Stimulated activated CD4-positive, alpha-beta T cell treated with anti-CD3 and anti-CD28 coated beads, Interleukin-2, amount 100 ng/mL, for 4 hours (primary cell): ENCODE results near the gene ERI2.
"Not testable (repeated sequence)": the region's sequence is repeated elsewhere in the genome, so short reads cannot be mapped to it uniquely, and the experiment has no call there.

ENCODE experiments used
- DNase-seq: peaks from one replicate; pipeline ENCODE4 v3.0.0-alpha.2; 2020; ENCODE audit warnings: low read depth

Gene ERI2

DNA sequence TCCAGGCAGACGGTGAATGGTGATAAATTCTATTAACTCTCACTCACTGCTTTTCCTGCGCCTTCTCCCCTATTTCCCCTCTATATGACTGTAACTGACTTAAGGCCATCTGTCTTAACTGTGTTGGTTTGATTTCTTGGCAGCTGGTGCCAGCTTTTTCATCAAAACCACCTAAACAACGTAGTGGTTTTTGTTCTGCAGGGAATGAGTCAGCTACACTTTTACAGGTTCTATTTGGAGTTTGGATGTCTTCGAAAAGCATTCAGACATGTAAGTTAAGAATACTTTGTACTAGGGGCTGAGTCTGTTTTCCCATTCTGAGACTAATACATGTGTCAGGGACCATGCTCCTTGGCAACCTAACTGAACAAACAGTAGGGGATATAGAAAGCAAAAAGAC, 8.5 kb upstream of the ERI2 start:
- DNase-seq: no peak

- DNase-seq: no peak
Observed at GRCh38 chr16:20812510-20812909, 6.2 kb upstream of the ERI2 start.

- DNase-seq: no peak
Observed at GRCh38 chr16:20811889-20812439, 5.7 kb upstream of the ERI2 start.

DNA sequence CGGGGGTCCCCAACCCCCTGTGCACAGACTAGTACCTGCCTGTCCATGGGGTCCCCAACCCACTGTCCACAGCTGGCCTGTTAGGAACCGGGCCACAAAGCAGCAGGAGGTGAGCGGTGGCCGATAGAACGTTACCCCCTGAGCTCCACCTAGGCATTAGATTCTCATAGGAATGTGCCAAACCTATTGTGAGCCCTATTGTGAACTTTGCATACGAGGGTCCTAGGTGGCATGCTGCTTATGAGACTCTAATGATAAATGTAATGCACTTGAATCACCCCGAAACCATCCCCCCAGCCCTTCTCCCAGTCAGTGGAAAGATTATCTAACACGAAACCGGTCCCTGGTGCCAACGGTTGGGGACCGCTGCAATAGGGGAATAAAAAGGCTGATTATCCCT, 1.6 kb upstream of the ERI2 start:
- no peak for DNase-seq

DNA sequence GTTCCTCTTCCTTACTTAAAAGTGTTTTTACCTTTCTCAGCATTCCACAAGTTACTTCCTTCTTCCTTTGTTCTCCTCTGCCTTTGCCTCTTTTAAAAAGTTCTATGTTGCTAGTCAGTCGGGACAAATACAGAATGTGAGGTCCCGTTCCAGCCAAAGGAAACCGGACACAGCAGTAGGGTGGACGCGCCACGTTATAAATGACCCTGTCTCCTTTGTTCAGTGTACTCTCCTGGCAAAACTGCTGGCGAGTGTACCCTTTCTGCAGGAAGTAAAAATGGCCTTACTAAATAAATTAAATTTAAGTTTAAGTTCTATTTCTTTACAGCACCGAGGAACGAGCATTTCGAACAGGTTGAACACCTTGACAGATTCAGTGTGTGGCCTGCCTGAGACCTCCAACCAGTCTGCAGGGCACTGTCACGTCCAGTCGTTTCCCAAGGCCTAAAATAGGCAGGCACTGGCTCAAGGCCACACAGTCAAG, 546 bp downstream of the ERI2 start:
- DNase-seq: not testable (repeated sequence)

DNA sequence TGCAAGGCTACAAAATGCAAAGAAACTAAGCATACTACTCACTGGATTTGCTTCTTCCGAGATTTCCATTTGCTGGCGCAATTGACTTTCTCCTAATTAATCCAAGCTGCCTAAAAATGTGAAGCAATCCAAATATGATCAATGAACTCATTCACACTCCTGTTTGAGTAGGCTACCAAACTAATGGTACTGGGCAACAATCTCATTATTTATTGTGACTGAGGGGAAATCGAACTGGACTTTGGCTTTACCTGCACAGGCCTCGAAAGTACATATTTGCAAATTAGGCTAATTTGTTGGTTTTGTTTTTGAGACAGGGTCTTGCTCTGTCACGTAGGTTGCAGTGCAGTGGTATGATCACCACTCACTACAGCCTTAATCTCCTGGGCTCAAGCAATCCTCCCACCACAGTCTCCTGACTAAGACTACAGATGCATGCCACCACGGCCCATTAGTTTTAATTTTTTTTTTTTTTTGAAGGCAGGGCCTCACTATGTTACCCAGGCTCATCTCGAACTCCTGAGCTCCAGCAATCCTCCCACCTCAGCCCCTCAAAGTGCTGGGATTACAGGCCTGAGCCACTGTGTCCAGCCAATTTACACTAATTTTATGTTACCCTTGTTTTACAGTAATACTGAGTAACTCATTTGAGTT, 2.6 kb downstream of the ERI2 start:
- DNase-seq: no peak

DNA sequence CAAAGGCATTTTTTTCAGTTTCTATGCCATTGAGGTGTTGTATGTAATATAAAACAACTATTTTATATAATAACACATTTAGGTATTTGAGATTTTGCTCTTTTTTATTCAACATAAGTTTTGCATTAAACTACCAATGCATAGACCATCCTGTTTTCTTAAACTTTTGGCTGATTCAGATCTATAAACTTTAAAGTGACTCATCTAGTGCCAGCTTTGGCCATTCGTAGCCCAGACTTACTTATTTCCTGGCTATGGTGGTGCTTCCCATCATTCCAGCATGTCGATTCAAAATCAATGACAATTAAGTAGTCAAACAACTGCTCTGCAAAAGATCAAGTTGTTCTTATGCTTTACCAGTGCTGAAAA, 3.1 kb downstream of the ERI2 start:
- DNase-seq: no peak

GRCh38 chr16:20801278-20801677, 5.0 kb downstream of the ERI2 start:
- DNase-seq: no peak

GRCh38 chr16:20799599-20799998, 6.7 kb downstream of the ERI2 start:
- no peak for DNase-seq

GRCh38 chr16:20798364-20798763, 7.9 kb downstream of the ERI2 start:
- DNase-seq: no peak

GRCh38 chr16:20791923-20792612, 14.2 kb downstream of the ERI2 start:
- no peak for DNase-seq

DNA sequence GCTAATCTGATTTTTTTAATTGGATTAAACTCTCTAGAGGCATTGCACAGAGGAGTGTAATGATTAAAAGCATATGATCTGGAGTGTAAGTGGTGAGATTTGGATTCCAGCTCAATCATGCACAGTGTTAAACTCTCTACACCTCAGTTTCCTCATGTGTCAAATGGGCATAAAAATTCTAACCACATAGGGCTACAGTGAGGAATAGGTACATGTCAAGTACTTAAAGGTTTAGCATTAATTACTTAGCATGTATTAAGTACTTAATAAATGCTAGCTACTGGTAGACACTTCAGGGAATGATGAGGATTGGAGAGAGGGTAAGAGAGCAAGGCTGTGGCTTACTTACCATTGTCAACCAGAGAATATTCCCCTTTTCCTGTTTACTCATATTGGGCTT, 17.1 kb downstream of the ERI2 start:
- no peak for DNase-seq

DNA sequence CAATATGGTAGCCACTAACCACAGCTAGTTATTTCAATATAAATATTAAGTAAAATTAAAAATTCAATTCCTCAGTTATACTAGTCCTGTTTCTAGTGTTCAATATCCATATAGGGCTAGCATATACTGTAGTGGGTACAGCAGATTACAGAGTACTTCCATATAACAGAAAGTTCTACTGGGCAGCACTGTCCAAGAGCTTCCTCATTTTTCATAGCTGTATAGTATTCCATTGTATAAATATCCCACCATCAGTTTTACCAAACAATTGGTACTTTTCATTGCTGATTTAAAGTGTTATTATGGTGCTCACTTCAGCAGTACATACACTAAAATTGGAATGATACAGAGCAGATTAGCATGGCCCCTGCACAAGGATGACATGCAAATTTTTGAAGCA, 22.1 kb downstream of the ERI2 start:
- no peak for DNase-seq

DNA sequence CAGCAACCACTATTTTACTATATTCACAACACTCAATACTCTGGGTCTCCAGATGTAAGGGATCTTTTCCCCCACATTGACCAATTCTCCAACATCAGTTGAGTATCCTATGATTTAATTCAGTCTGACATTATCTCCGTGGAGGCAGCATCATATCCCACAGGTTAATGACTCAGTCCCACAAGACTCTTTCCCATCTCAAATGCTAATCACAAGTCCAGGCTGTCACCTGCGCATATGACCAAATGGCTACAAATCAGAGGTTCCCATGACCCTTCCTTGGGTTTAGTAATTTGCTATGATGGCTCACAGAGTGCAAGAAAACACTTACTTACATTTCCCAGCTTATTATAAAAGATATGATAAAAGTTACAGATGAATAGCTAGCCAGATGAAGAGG, 23.8 kb downstream of the ERI2 start:
- DNase-seq: no peak

DNA sequence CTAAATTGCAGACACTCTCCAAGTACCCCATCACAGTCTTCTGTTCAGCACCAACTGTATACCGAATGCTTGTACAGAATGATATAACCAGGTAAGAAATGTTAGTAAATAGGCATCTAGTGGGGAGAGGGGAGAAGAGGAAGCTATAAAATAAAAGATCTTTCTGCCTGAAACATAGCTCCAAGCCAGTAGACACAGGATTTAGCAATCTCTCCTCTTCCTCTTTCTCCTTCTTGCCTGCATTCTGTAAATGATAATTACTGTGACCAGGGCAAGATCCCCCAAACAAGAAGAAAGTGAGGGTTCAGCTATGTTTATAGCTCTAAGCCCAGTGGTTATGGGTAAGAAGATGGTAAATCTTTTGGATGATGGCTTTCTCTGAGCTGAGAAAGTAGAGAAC, 24.6 kb downstream of the ERI2 start:
- DNase-seq: no peak

GRCh38 chr16:20774703-20775362, 31.4 kb downstream of the ERI2 start:
- DNase-seq: peak; percentile 13

- no peak for DNase-seq
Observed at GRCh38 chr16:20773679-20774078, 32.6 kb downstream of the ERI2 start.

GRCh38 chr16:20768818-20769217, 37.5 kb downstream of the ERI2 start:
- no peak for DNase-seq

DNA sequence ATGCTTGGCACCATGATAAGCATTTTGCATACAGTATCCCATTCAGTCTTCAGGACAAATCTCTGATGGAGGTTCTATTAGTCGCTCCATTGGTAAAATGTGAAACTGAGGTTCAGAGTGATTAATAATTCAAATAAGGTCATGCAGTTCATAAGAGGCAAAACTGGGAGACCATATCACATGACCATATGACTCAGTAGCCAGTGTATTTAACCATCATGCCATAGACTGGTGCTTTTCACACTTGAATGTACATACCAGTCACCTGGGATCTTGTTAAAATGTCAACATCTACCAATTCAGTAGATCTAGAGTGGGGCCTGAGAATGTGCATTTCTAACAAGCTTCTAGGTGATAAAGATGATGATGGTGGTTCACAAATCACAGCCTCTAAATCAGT, 38.2 kb downstream of the ERI2 start:
- DNase-seq: no peak

DNA sequence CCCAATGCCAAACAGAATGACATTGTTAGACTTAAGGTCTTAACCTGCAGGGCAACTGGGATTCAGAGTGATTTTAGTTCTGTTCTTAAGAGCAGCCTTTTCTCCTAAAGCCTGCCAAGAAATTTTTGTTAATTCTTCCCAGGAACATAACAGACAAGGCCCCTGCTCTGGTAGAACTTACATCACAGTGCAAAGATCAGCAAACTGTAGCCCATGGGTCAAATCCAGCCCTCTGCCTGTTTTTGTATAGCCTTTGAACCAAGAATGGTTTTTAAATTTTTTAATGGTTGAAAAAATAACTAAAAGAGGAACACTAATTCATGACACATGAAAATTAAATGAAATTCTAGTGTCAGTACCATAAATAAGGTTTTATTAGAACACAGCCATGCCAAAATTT, 38.7 kb downstream of the ERI2 start:
- no peak for DNase-seq

DNA sequence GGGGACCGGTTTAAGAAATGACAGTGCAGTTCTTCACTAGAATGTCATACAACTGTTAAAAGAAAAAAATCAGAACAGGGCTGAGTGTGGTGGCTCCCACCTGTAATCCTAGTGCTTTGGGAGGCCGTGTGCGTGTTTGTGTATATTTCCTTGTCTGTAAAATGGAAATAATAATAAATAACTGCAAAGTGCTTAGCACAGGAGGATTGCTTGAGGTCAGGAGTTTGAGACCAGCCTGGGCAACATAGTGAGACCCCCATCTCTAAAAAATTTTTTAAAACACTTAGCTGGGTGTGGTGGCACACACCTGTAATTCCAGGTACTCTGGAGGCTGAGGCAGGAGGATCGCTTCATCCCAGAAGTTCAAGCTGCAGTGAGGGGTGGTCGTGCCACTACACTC, 40.0 kb downstream of the ERI2 start:
- no peak for DNase-seq

- no peak for DNase-seq
Observed at GRCh38 chr16:20765732-20766131, 40.5 kb downstream of the ERI2 start.

GRCh38 chr16:20764448-20764847, 41.8 kb downstream of the ERI2 start:
- not testable (repeated sequence) for DNase-seq
